Right lobe of liver (tissue), 6 donors: Measurements from ENCODE around the gene TTLL5. TPM values are rescaled to one million over a fixed set of nuclear protein-coding genes. Genes with fewer than 3 reads are reported as not detected.

Source experiments
- ATAC-seq, 4 donors: fragments of 200-7000 bp; cut with Tn5 transposase; one replicate each; pipeline ENCODE4 v1.9.1; 2020; ENCODE audit warnings: mild to moderate bottlenecking in 4 of 4, moderate library complexity in 4 of 4
- DNase-seq, 3 donors: peaks; one replicate each; pipeline ENCODE4 v3.0.0-alpha.2; 2020
- H3K27ac ChIP-seq, 3 donors: fragments of 200-600 bp; one replicate each; pipeline ENCODE4 v1.8.0; 2022
- H3K27me3 ChIP-seq, 2 donors: fragments of 200-600 bp; one replicate each; pipeline ENCODE4 v1.8.0; 2022
- H3K36me3 ChIP-seq, 4 donors: fragments of 200-600 bp; sonication (generic) in 1 of 4; one replicate each; pipeline versions ENCODE4 v1.5.1 to v1.8.0; 2017 to 2022; ENCODE audit warnings: control low read depth in 1 of 4
- H3K4me1 ChIP-seq, 4 donors: fragments of 200-600 bp; sonication (generic) in 1 of 4; one replicate each; pipeline versions ENCODE4 v1.5.1 to v1.8.0; 2017 to 2022; ENCODE audit warnings: control low read depth in 1 of 4
- H3K4me3 ChIP-seq, 3 donors: fragments of 200-600 bp; one replicate each; pipeline ENCODE4 v1.8.0; 2022
- H3K9me3 ChIP-seq, 4 donors: fragments of 200-600 bp; sonication (generic) in 1 of 4; one replicate each; pipeline versions ENCODE4 v1.5.1 to v1.8.0; 2017 to 2022; ENCODE audit warnings: control low read depth in 1 of 4
- POLR2A ChIP-seq: fragments of 450-650 bp; IDR thresholded peaks from one replicate; pipeline ENCODE4 v1.6.1; 2017; ENCODE audit warnings: antibody characterized with exemption, mild to moderate bottlenecking
- WGBS: methylation state at CpG from one replicate; pipeline ENCODE4 v1.1.6; 2018; ENCODE audit warnings: low coverage, low lambda C conversion rate; ENCODE audit not compliant: insufficient coverage; ENCODE audit errors: missing lambda C conversion rate; 5-methylcytosine and 5-hydroxymethylcytosine counted together
- intact Hi-C, 2 donors: fragments of 100-400 bp; cut with DNase I; formaldehyde crosslinking; loops; one replicate each; pipeline versions ENCODE4 v1.11.2 to v1.14.1; 2022
- total RNA-seq, 6 experiments: library from RNA; depleted of rRNA in 2 of 6; stranded (reverse); fragments of >200 nt in 2 of 6; fragmentation: NEBNext Ultra II Directional in 3 of 6; extraction: Animal tissue kit (Norgen Biotek cat#: 25700) in 3 of 6; gene quantifications; one replicate each; pipeline versions ENCODE4 v1.1.0 to v1.2.4, GENCODE V29; 2016 to 2023
- TF ChIP-seq, protein P1 (sequence below), 4 donors: fragments of 200-600 bp in 3 of 4; fragments of 450-650 bp in 1 of 4; IDR thresholded peaks; one replicate each; pipeline versions ENCODE4 v1.5.1 to v1.8.0; 2016 to 2022; ENCODE audit warnings: antibody characterized with exemption in 4 of 4, mild to moderate bottlenecking in 2 of 4
- donor health status: DM: no; HTN: yes; CAD: no.
- donor health status: DM: no; HTN: no; CAD: no.
- donor health status: DM: no; HTN: no; CAD: no.
- donor health status: DM: no; HTN: yes; CAD: no.
- donor health status: DM: no; HTN: yes; CAD: no.

Gene TTLL5
- total RNA-seq, 6 experiments from 2014 or later: 7.4 to 13.8 (median 11.9) TPM

DNA sequence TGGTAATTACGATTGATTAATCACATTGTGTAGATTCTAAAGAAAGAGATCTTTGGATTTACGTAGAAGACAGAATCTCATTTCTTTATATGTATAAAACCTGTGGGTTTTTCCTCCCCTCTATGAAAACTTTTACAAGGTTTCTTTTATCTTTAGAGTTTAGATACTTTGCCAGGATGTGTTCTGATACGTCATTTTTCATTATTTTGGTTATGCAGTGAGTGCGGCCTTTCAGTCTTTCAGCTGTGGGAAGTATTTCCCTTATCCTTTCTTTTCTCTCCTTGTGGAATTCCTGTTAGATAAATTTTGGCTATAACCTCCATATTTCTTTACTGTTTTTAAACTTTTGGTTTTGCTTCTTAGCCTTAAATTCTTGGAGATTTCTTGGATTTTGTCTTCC, 92.7 kb downstream of the TTLL5 start:
- intact Hi-C loops: no loop called here
- ATAC-seq: no peak
- Histone ChIP-seq H3K36me3 (peaks cover 0 to 3% (median 0%) of the 10 kb centered on the region in 4 donors), H3K9me3 (no peaks in the 10 kb centered on the region), H3K27ac (no peak overlapping the region), H3K27me3 (no peaks in the 10 kb centered on the region), H3K4me3 (no peak overlapping the region), H3K4me1 (no peaks in the 10 kb centered on the region)
- 76% methylated on average over 4 of the region's 4 CpGs for whole genome bisulfite sequencing
- DNase-seq: no peak
- TF ChIP-seq, protein P1, sequence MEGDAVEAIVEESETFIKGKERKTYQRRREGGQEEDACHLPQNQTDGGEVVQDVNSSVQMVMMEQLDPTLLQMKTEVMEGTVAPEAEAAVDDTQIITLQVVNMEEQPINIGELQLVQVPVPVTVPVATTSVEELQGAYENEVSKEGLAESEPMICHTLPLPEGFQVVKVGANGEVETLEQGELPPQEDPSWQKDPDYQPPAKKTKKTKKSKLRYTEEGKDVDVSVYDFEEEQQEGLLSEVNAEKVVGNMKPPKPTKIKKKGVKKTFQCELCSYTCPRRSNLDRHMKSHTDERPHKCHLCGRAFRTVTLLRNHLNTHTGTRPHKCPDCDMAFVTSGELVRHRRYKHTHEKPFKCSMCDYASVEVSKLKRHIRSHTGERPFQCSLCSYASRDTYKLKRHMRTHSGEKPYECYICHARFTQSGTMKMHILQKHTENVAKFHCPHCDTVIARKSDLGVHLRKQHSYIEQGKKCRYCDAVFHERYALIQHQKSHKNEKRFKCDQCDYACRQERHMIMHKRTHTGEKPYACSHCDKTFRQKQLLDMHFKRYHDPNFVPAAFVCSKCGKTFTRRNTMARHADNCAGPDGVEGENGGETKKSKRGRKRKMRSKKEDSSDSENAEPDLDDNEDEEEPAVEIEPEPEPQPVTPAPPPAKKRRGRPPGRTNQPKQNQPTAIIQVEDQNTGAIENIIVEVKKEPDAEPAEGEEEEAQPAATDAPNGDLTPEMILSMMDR (IDR thresholded peaks at IDR 0.05): no peak
- no peak for TF ChIP-seq POLR2A

DNA sequence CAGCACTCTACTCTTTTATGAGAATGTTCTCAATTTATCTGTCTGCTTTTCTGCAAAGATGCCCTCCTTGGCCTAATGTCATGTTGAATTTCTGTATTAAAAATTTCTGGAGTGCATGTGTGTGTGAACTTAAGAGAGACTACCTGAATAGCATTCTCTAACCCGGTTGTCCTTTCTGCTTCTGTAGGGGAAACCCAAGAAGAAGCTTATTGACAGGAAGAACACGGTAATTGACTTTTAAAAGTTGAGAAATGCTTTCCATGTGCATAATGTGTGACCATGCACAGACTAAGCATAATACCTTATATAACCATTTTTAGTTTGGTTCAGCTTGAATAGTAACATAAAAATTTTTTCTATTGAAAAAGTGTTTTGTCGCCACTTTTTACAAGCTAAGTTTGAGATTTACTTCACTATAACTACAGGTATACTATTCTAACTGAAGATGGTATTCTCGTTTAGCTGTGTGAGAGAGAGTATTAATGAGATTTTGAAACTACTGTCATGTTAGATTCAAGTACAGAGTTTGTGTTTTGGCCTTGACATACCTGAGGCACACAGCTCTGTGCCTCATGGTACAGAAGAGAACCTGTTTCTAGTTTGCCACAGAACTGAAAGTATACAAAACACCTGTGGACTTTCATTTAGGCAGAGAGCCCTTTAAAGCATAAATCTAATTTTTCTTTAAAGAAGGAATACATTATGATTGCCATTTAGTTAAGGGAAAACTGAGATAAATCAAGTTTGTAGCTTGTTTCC, 96.8 kb downstream of the TTLL5 start:
- Histone ChIP-seq H3K4me3 (no peak overlapping the region), H3K9me3 (no peaks in the 10 kb centered on the region), H3K4me1 (no peaks in the 10 kb centered on the region), H3K36me3 (no peaks in the 10 kb centered on the region), H3K27ac (no peak overlapping the region), H3K27me3 (no peaks in the 10 kb centered on the region)
- 88% methylated on average over 4 of the region's 4 CpGs for WGBS
- ATAC-seq: no peak
- no peak for DNase-seq
- intact Hi-C loops: no loop called here
- no peak for TF ChIP-seq POLR2A
- TF ChIP-seq, protein P1 (IDR thresholded peaks at IDR 0.05): no peak

DNA sequence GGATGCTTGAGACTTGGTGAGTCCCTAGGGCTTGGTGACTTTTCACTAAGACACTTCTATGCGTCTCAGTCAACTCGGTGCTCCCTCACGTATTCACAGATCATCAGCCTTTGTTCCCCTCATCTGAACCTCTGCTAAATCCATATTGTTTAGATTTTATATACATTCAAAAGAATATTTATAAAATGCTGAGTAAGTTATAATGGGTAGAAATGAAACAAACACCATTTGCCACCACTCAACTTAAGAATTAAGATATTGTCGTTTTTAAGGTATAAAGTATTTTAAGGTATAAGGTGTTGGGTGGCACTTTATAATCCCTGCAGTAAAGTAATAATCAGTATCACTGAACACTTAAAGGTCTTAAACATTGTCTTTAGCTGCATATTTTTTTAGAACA, 103.0 kb downstream of the TTLL5 start:
- Histone ChIP-seq H3K4me1 (no peaks in the 10 kb centered on the region), H3K9me3 (no peaks in the 10 kb centered on the region), H3K27ac (no peak overlapping the region), H3K36me3 (peaks cover 0 to 6% (median 0%) of the 10 kb centered on the region in 4 donors), H3K27me3 (no peaks in the 10 kb centered on the region), H3K4me3 (no peak overlapping the region)
- ATAC-seq (no peak), DNase-seq (no peak)
- TF ChIP-seq, protein P1 (IDR thresholded peaks at IDR 0.05): no peak
- no peak for TF ChIP-seq POLR2A
- intact Hi-C loops: no loop called here
- WGBS: 91% methylated on average over 4 of the region's 4 CpGs

DNA sequence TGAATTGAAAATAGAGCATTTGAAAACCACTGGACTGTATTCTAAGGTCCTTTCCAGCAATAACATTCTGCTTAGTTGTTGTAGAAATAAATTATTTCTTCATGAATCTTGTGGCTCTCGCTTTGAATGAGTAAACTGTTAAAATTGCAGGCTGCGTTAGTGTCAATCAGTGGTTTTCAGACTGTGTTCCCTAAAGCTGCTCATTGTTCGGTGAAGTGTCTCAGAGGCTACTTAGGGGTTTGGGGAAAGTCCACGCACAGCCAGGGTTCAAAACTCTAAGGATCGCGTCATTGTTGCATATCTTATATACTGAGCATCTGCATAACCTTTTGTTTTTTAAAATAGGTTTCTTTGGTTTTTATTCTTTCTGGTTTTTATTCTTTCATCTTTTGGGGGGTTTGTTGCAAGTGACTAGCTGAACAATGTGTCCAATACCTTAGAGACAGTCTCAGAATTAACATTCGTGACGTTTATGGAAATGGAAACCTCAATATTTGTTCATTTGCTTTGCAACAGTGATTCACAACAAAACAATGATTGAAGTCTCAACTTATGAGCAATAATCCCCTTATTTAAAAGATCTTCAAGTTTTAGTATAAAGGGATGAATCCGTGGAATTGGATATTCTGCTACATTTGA, 108.1 kb downstream of the TTLL5 start:
- WGBS: 85% methylated on average over 9 of the region's 9 CpGs
- ATAC-seq (no peak), DNase-seq (no peak)

More for the DNA sequence above, 108.1 kb downstream of the TTLL5 start:
- Histone ChIP-seq H3K27me3 (no peaks in the 10 kb centered on the region), H3K4me3 (no peak overlapping the region), H3K36me3 (peaks cover 0 to 6% (median 0%) of the 10 kb centered on the region in 4 donors), H3K27ac (no peak overlapping the region), H3K9me3 (no peaks in the 10 kb centered on the region), H3K4me1 (no peaks in the 10 kb centered on the region)
- TF ChIP-seq, protein P1 (IDR thresholded peaks at IDR 0.05): no peak
- TF ChIP-seq POLR2A: no peak
- intact Hi-C loops: no loop called here
